Measurements from ENCODE around the gene YBEY.

YBEY gene

DNA sequence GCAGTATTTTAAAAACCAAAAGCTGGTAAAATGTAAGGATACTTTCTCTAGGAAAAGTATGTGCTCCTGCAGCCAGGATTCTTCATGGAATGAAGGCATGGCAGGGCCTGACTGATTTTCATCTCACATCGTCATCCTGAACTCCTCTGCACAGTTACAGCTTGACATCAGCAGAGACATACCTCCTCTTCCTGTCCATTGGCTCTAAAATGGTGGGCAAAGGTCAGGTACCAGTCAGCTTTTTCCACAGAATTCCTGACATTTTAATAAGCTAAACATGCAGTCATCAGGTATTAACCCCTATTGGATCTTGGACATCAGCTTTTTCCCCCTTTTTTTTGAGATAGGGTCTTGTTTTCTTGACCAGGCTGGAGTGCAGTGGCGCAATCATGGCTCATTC is 43.7 kb downstream of the YBEY start:
- no peak for DNase-seq

- no peak for DNase-seq
Observed at GRCh38 chr21:46334351-46335140, 48.4 kb downstream of the YBEY start.

DNA sequence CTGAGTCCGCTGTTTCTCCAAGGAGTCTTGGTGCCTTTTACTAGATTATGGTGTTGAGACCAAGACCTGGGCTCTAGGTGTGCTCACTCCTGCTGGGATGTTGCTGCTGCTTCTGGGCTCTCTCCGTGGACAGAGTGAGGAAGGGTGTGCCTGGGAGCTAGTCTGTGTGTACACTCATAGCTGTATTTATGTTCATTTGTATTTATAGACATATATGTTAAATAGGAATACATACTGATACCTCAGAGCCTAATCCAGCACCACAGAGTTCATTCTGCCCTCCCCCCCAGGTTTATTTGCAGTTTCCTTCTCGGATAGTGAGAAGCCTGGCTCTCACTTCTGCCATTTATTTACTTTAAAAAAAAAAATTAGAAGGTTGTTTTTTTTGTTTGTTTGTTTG is 50.5 kb downstream of the YBEY start:
- DNase-seq: no peak

GRCh38 chr21:46340998-46341397 is 54.9 kb downstream of the YBEY start:
- DNase-seq: no peak

DNA sequence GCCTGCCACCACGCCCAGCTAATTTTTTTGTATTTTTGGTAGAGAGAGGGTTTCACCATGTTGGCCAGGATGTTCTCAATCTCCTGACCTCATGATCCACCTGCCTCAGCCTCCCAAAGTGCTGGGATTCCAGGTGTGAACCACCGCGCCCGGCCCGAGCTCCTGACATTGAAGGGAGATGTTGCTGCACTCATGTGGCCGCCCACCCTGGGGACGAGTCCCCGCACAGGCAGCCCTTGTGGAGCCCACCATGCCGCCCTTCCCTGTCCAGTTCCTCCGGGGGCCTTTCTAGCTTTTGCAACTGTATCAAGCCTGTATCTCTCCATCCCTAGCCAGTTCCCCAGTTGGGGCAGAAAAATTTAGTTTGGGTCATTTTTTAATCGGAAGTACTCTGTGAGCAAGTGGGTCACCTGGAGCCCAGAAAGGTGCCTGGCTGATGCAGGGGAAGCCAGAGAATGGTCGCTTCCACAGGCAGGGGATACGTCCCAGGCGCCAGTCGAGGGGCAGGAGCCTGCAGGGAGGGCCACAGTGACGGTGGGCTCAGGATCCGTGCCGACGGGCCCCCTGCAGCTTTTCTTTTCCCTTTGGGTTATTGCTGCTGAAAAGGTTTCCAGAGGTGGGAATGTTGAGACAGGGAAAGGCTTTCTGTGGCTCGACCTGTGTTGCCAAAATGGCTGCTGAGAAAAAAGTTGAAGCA is 58.2 kb downstream of the YBEY start:
- no peak for DNase-seq

DNA sequence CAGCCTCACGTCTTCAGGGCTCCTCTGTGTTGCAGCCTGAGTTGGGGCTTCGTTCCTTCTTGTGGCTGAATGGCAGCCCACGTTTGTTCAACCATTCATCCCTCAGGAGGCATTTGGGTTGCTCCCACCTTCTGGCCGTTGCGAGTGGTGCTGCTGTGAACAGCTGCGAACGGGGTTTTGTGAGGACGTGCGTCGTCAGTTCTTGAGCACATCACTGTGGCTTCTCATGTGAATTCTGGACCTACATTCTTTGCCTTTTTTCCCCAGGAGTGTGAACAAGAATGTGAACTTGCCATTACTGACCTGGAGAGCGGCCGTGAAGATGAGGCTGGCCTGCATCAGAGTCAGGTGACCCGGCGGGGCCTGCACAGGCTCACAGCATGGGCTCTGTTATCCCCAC is 59.7 kb downstream of the YBEY start:
- DNase-seq: no peak

- DNase-seq: no peak
Observed at GRCh38 chr21:46346296-46347202, 60.4 kb downstream of the YBEY start.

DNA sequence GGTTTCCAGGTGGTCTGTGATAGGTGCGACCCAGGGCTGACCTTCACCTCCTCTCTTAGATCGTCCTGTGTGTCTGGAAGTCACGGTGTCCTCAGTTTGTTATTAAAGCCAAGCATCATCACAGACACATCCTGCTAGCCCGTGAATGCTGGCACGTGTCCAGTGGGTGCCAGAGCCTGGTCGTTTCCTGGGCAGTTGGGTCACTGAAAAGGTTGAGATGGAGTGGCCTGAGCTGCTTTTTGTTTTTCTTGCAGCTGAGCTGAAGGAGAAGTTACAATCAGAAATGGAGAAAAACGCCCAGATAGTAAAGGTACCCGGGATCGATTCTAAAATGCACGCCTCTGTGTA is 61.0 kb downstream of the YBEY start:
- no peak for DNase-seq
